H9 (cell line): ENCODE results near the gene ATP2B2. TPM values are rescaled to one million over a fixed set of nuclear protein-coding genes. Genes with fewer than 3 reads are reported as not detected.
A peak's percentile ranks its signal among the peaks of the same experiment; 100 is the strongest.

Source experiments
- DNase-seq: peaks from one replicate; pipeline ENCODE4 v3.0.0-alpha.2; 2017
- H2AFZ ChIP-seq: one replicate; pipeline ENCODE4 v1.6.1; 2013; ENCODE audit warnings: mild to moderate bottlenecking, low read length, control low read depth, moderate library complexity
- H2AK5ac ChIP-seq: 2 replicates; pipeline ENCODE4 v1.6.1; 2013; ENCODE audit warnings: low read length, control low read depth, mixed read lengths; ENCODE audit not compliant: insufficient read length
- H2BK120ac ChIP-seq: one replicate; pipeline ENCODE4 v1.6.1; 2013; ENCODE audit warnings: low read depth, mild to moderate bottlenecking, low read length, control low read depth, inconsistent platforms; ENCODE audit not compliant: poor library complexity, severe bottlenecking
- H2BK12ac ChIP-seq: 2 replicates; pipeline ENCODE4 v1.6.1; 2013; ENCODE audit warnings: low read length, control low read depth, mixed read lengths, low read depth; ENCODE audit not compliant: insufficient read length
- H2BK15ac ChIP-seq: 2 replicates; pipeline ENCODE4 v1.6.1; 2013; ENCODE audit warnings: low read depth, low read length, control low read depth
- H2BK20ac ChIP-seq: one replicate; pipeline ENCODE4 v1.6.1; 2013; ENCODE audit warnings: low read depth, mild to moderate bottlenecking, low read length, control low read depth, inconsistent platforms; ENCODE audit not compliant: poor library complexity, severe bottlenecking
- H2BK5ac ChIP-seq: 2 replicates; pipeline ENCODE4 v1.6.1; 2013; ENCODE audit warnings: low read length, control low read depth, mixed read lengths; ENCODE audit not compliant: insufficient read length
- H3K14ac ChIP-seq: 2 replicates; pipeline ENCODE4 v1.6.1; 2013; ENCODE audit warnings: low read length, control low read depth; ENCODE audit not compliant: insufficient read depth
- H3K18ac ChIP-seq: 2 replicates; pipeline ENCODE4 v1.6.1; 2013; ENCODE audit warnings: low read depth, mild to moderate bottlenecking, mixed read lengths, low read length, control low read depth; ENCODE audit not compliant: insufficient read length
- H3K23ac ChIP-seq: 2 replicates; pipeline ENCODE4 v1.6.1; 2013; ENCODE audit warnings: low read length, control low read depth, mixed read lengths, low read depth; ENCODE audit not compliant: insufficient read length
- H3K23me2 ChIP-seq: 2 replicates; pipeline ENCODE4 v1.6.1; 2013; ENCODE audit warnings: low read depth, mild to moderate bottlenecking, mixed read lengths, low read length, control low read depth; ENCODE audit not compliant: insufficient read length, poor library complexity, severe bottlenecking
- H3K27ac ChIP-seq: 2 replicates; pipeline ENCODE4 v1.5.1; 2013; ENCODE audit warnings: low read length, control low read depth, mixed read lengths, low read depth; ENCODE audit not compliant: insufficient read length
- H3K27me3 ChIP-seq: 2 replicates; pipeline ENCODE4 v1.6.1; 2013; ENCODE audit warnings: low read length, control low read depth, inconsistent platforms; ENCODE audit not compliant: insufficient read depth
- H3K4ac ChIP-seq: 2 replicates; pipeline ENCODE4 v1.6.1; 2013; ENCODE audit warnings: low read depth, mild to moderate bottlenecking, control low read depth, inconsistent platforms, low read length, moderate library complexity
- H3K4me1 ChIP-seq: 2 replicates; pipeline ENCODE4 v1.6.1; 2013; ENCODE audit warnings: low read length, control low read depth, inconsistent platforms; ENCODE audit not compliant: insufficient read depth
- H3K4me2 ChIP-seq: 2 replicates; pipeline ENCODE4 v1.6.1; 2013; ENCODE audit warnings: low read length, control low read depth, mixed read lengths; ENCODE audit not compliant: insufficient read length, insufficient read depth
- H3K56ac ChIP-seq: 2 replicates; pipeline ENCODE4 v1.6.1; 2013; ENCODE audit warnings: low read depth, mild to moderate bottlenecking, mixed read lengths, low read length, control low read depth; ENCODE audit not compliant: insufficient read length
- H3K79me1 ChIP-seq: 2 replicates; pipeline ENCODE4 v1.6.1; 2013; ENCODE audit warnings: low read depth, mild to moderate bottlenecking, moderate library complexity, low read length, control low read depth, inconsistent platforms; ENCODE audit not compliant: insufficient read depth, poor library complexity, severe bottlenecking
- H3K79me2 ChIP-seq: 2 replicates; pipeline ENCODE4 v1.6.1; 2013; ENCODE audit warnings: low read length, control low read depth, inconsistent platforms; ENCODE audit not compliant: insufficient read depth
- H3K9ac ChIP-seq: 2 replicates; pipeline ENCODE4 v1.6.1; 2013; ENCODE audit warnings: low read length, control low read depth, mixed read lengths; ENCODE audit not compliant: insufficient read length; ENCODE audit errors: extremely low read depth
- H3K9me3 ChIP-seq: one replicate; pipeline ENCODE4 v1.6.1; 2013; ENCODE audit warnings: low read depth, low read length, inconsistent platforms; ENCODE audit not compliant: control insufficient read depth
- H3T11ph ChIP-seq: one replicate; pipeline ENCODE4 v1.6.1; 2013; ENCODE audit warnings: mild to moderate bottlenecking, low read length, control low read depth, inconsistent platforms
- H4K20me1 ChIP-seq: one replicate; pipeline ENCODE4 v1.6.1; 2013; ENCODE audit not compliant: control insufficient read depth, insufficient read length, insufficient read depth
- H4K5ac ChIP-seq: 2 replicates; pipeline ENCODE4 v1.6.1; 2013; ENCODE audit warnings: low read depth, mild to moderate bottlenecking, mixed read lengths, low read length, control low read depth; ENCODE audit not compliant: insufficient read length
- H4K8ac ChIP-seq: replicated peaks from 2 replicates; pipeline ENCODE4 v1.6.1; 2013; ENCODE audit warnings: low read length, control low read depth, mixed read lengths, low read depth; ENCODE audit not compliant: insufficient read length
- H4K91ac ChIP-seq: 2 replicates; pipeline ENCODE4 v1.6.1; 2013; ENCODE audit warnings: low read depth, mild to moderate bottlenecking, moderate library complexity, mixed read lengths, low read length, control low read depth; ENCODE audit not compliant: insufficient read length
- H3K27ac Mint-ChIP-seq, 3 experiments: 2 replicates in 2 of 3; 3 replicates in 1 of 3; pipeline ENCODE4 v1.8.0; 2020 to 2021; ENCODE audit warnings: mixed read lengths in 3 of 3, mild to moderate bottlenecking in 1 of 3, moderate library complexity in 1 of 3
- H3K27me3 Mint-ChIP-seq: 2 replicates; pipeline ENCODE4 v1.8.0; 2021; ENCODE audit warnings: low read depth, mild to moderate bottlenecking, moderate library complexity, mixed read lengths
- H3K36me3 Mint-ChIP-seq, 3 experiments: 2 replicates in 2 of 3; 3 replicates in 1 of 3; pipeline ENCODE4 v1.8.0; 2020 to 2021; ENCODE audit warnings: low read depth in 3 of 3, mixed read lengths in 3 of 3; ENCODE audit not compliant: insufficient read depth in 1 of 3
- H3K4me1 Mint-ChIP-seq, 2 experiments: 2 replicates each; pipeline ENCODE4 v1.8.0; 2020; ENCODE audit warnings: mixed read lengths in 2 of 2
- H3K4me3 Mint-ChIP-seq, 2 experiments: 2 replicates in 1 of 2; 3 replicates in 1 of 2; pipeline ENCODE4 v1.8.0; 2020 to 2021; ENCODE audit warnings: mild to moderate bottlenecking in 2 of 2, mixed read lengths in 2 of 2, moderate library complexity in 1 of 2
- H3K9me3 Mint-ChIP-seq, 2 experiments: 2 replicates in 1 of 2; 3 replicates in 1 of 2; pipeline ENCODE4 v1.8.0; 2020; ENCODE audit warnings: mild to moderate bottlenecking in 2 of 2, mixed read lengths in 2 of 2, moderate library complexity in 1 of 2
- CTCF ChIP-seq: fragments of 200-600 bp; sonication (generic); conservative IDR thresholded peaks from 3 replicates; pipeline ENCODE4 v1.8.0; 2021; ENCODE audit warnings: antibody characterized with exemption, mild to moderate bottlenecking
- WGBS: extraction: QIAGEN DNeasy Blood & Tissue Kit; methylation state at CpG from one replicate; pipeline ENCODE4 v1.1.7; 2013; ENCODE audit warnings: missing lambda C conversion rate, low lambda C conversion rate, mixed read lengths; ENCODE audit not compliant: insufficient read length; ENCODE audit errors: extremely low coverage; 5-methylcytosine and 5-hydroxymethylcytosine counted together
- total RNA-seq: library from RNA; stranded (reverse); gene quantifications from 2 replicates; pipeline ENCODE4 v1.2.1, GENCODE V29; 2021

Gene ATP2B2
- total RNA-seq, 1 experiment from 2014 or later: 0.33 TPM

- Mint-ChIP-seq H3K4me3 (no peak overlapping the region), H3K27me3 (peaks cover 4% of the 10 kb centered on the region), H3K27ac (peak overlapping the region in 1 of 3 experiments; percentile 87; a peak in 2 of 7 replicates), H3K9me3 (no peaks in the 10 kb centered on the region), H3K4me1 (peaks cover 8 to 22% of the 10 kb centered on the region in 2 experiments), H3K36me3 (no peaks in the 10 kb centered on the region)
- Histone ChIP-seq H3K18ac (no peak overlapping the region), H4K20me1 (no peaks in the 10 kb centered on the region), H3K4me2 (no peak overlapping the region), H3K79me1 (no peaks in the 10 kb centered on the region), H2AK5ac (no peak overlapping the region), H2BK5ac (no peak overlapping the region), H3T11ph (no peak overlapping the region), H2AFZ (no peak overlapping the region), H2BK12ac (no peak overlapping the region), H3K79me2 (no peaks in the 10 kb centered on the region), H3K9me3 (no peaks in the 10 kb centered on the region), H4K91ac (no peak overlapping the region), H2BK20ac (no peak overlapping the region), H2BK120ac (no peak overlapping the region), H3K4ac (no peak overlapping the region), H3K23me2 (no peaks in the 10 kb centered on the region), H3K9ac (no peak overlapping the region), H4K8ac (no peak overlapping the region), H3K27ac (no peak overlapping the region), H3K56ac (no peak overlapping the region), H3K27me3 (no peaks in the 10 kb centered on the region), H4K5ac (no peak overlapping the region), H3K23ac (no peak overlapping the region), H2BK15ac (no peak overlapping the region), H3K14ac (no peak overlapping the region), H3K4me1 (no peaks in the 10 kb centered on the region; the same call in 1 of the 2 replicates)
- no peak for TF ChIP-seq CTCF
- WGBS: no CpG with 5 or more reads among the region's 8 CpGs
- DNase-seq: no peak
Measured at GRCh38 chr3:10514407-10515069, 9.2 kb upstream of the ATP2B2 start.
